GM12878 (cell line): ENCODE measurements around the gene ACADS. TPM values are rescaled to one million over a fixed set of nuclear protein-coding genes. Genes with fewer than 3 reads are reported as not detected.
A peak's percentile ranks its signal among the peaks of the same experiment; 100 is the strongest.

Source experiments
- ATAC-seq: fragments of 200-7000 bp; cut with Tn5 transposase; 3 replicates; pipeline ENCODE4 v1.9.1; 2020; ENCODE audit warnings: mild to moderate bottlenecking, moderate library complexity
- BruUV-seq: library from RNA; stranded (reverse); fragments of 400-500 nt; replicated peaks from 2 replicates; lab custom pipeline; 2021; lab: Mats Ljungman, UMichigan
- CTCF ChIA-PET: fragments of 300-600 bp; sonication (Branson Sonifier 250); formaldehyde crosslinking; extraction: SDS; loops from one replicate; lab custom pipeline; 2021; ENCODE audit warnings: inconsistent platforms; lab: Yijun Ruan, JAX
- POLR2A ChIA-PET: fragments of 350-600 bp; formaldehyde crosslinking; extraction: SDS; loops from one replicate; lab custom pipeline; 2021; ENCODE audit warnings: inconsistent platforms; lab: Charles Lee
- RAD21 ChIA-PET: fragments of 300-600 bp; sonication (Branson Sonifier 250); formaldehyde crosslinking; loops from one replicate; lab custom pipeline; 2023; ENCODE audit warnings: antibody characterized with exemption; ENCODE audit not compliant: unreplicated experiment; lab: Charles Lee
- SMC1A ChIA-PET: fragments of 300-600 bp; sonication (Branson Sonifier 250); formaldehyde crosslinking; loops from one replicate; lab custom pipeline; 2023; ENCODE audit not compliant: unreplicated experiment, uncharacterized antibody; lab: Charles Lee
- DNase-seq: peaks from one replicate; pipeline ENCODE4 v3.0.0-alpha.2; 2011; ENCODE audit warnings: low read depth, low spot score
- FAIRE-seq: peaks from 3 replicates; lab custom pipeline; 2011; peaks lifted over from hg19 to GRCh38; lab: Jason Lieb, UNC
- H2AFZ ChIP-seq: 2 replicates; pipeline ENCODE4 v1.6.0; 2011; ENCODE audit warnings: low read depth, low read length, control low read depth; ENCODE audit not compliant: control insufficient read depth
- H3K27ac ChIP-seq: 2 replicates; pipeline ENCODE4 v1.5.1; 2011; ENCODE audit warnings: control low read depth; ENCODE audit not compliant: control insufficient read depth, insufficient read depth
- H3K27me3 ChIP-seq, 2 experiments: replicated peaks in 1 of 2; 2 replicates each; pipeline versions ENCODE4 v1.6.0 to v1.6.1; 2011; ENCODE audit warnings: low read length in 1 of 2; ENCODE audit not compliant: control insufficient read depth in 2 of 2, insufficient read depth in 2 of 2
- H3K36me3 ChIP-seq, 2 experiments: 2 replicates each; pipeline ENCODE4 v1.5.1; 2011; ENCODE audit warnings: low read length in 1 of 2; ENCODE audit not compliant: control insufficient read depth in 2 of 2, insufficient read depth in 2 of 2
- H3K4me1 ChIP-seq: 2 replicates; pipeline ENCODE4 v1.6.1; 2011; ENCODE audit warnings: mild to moderate bottlenecking, low read length, moderate library complexity, mixed read lengths; ENCODE audit not compliant: control insufficient read depth, insufficient read depth
- H3K4me2 ChIP-seq: 2 replicates; pipeline ENCODE4 v1.6.0; 2011; ENCODE audit warnings: control low read depth; ENCODE audit not compliant: control insufficient read depth, insufficient read depth
- H3K4me3 ChIP-seq: fragments of 200-600 bp; sonication (generic); 2 replicates; pipeline ENCODE4 v1.5.1; 2016
- H3K79me2 ChIP-seq: 2 replicates; pipeline ENCODE4 v1.6.0; 2011; ENCODE audit warnings: low read length; ENCODE audit not compliant: control insufficient read depth, insufficient read depth
- H3K9ac ChIP-seq: 2 replicates; pipeline ENCODE4 v1.8.0; 2011; ENCODE audit warnings: low read length, control low read depth, mixed read lengths; ENCODE audit not compliant: control insufficient read depth, insufficient read depth
- H3K9me3 ChIP-seq: replicated peaks from 3 replicates; pipeline ENCODE4 v1.5.1; 2011; ENCODE audit warnings: mild to moderate bottlenecking, low read length; ENCODE audit not compliant: control insufficient read depth, insufficient read depth
- H4K20me1 ChIP-seq: 2 replicates; pipeline ENCODE4 v1.6.0; 2011; ENCODE audit not compliant: control insufficient read depth, insufficient read depth
- EED ChIP-seq: sonication (generic); IDR thresholded peaks from 2 replicates; pipeline ENCODE4 v1.6.1; 2016; ENCODE audit warnings: antibody characterized with exemption, low read depth
- FOXK2 ChIP-seq: fragments of 450-650 bp; IDR thresholded peaks from 2 replicates; pipeline ENCODE4 v1.6.1; 2017; ENCODE audit warnings: mild to moderate bottlenecking, moderate library complexity
- FOXM1 ChIP-seq: IDR thresholded peaks from 2 replicates; pipeline ENCODE4 v1.6.1; 2012; ENCODE audit warnings: low read depth, mild to moderate bottlenecking, inconsistent platforms, low read length, moderate library complexity
- GABPA ChIP-seq: IDR thresholded peaks from 2 replicates; pipeline ENCODE4 v1.6.1; 2014; ENCODE audit warnings: antibody characterized with exemption, low read depth, mild to moderate bottlenecking, inconsistent platforms
- IKZF1 ChIP-seq: fragments of 450-650 bp; conservative IDR thresholded peaks from 2 replicates; pipeline ENCODE4 v1.6.1; 2017; ENCODE audit warnings: antibody characterized with exemption, mild to moderate bottlenecking
- JUNB ChIP-seq: IDR thresholded peaks from 2 replicates; pipeline ENCODE4 v1.6.1; 2016; ENCODE audit warnings: antibody characterized with exemption, mild to moderate bottlenecking
- MEF2A ChIP-seq: IDR thresholded peaks from 2 replicates; pipeline ENCODE4 v1.6.1; 2011; ENCODE audit warnings: low read depth, mild to moderate bottlenecking, low read length, moderate library complexity; ENCODE audit not compliant: insufficient read depth
- MEF2B ChIP-seq: fragments of 450-650 bp; IDR thresholded peaks from 2 replicates; pipeline ENCODE4 v1.6.1; 2018; ENCODE audit warnings: mild to moderate bottlenecking, moderate library complexity; ENCODE audit not compliant: partially characterized antibody, poor library complexity, severe bottlenecking
- NFIC ChIP-seq: IDR thresholded peaks from 2 replicates; pipeline ENCODE4 v1.6.1; 2012; ENCODE audit warnings: low read depth, mild to moderate bottlenecking, inconsistent platforms, low read length, moderate library complexity
- NFXL1 ChIP-seq: fragments of 450-650 bp; IDR thresholded peaks from 2 replicates; pipeline ENCODE4 v1.6.1; 2017; ENCODE audit warnings: antibody characterized with exemption, mild to moderate bottlenecking, borderline replicate concordance
- NR2C1 ChIP-seq: fragments of 450-650 bp; IDR thresholded peaks from 2 replicates; pipeline ENCODE4 v1.6.1; 2017; ENCODE audit warnings: antibody characterized with exemption, mild to moderate bottlenecking, moderate library complexity
- NR2C2 ChIP-seq: IDR thresholded peaks from 2 replicates; pipeline ENCODE4 v1.6.1; 2011; ENCODE audit warnings: borderline replicate concordance, low read depth; ENCODE audit not compliant: control insufficient read depth, insufficient read length
- RELA ChIP-seq: fragments of 450-650 bp; IDR thresholded peaks from 2 replicates; pipeline ENCODE4 v1.8.0; 2014; ENCODE audit warnings: borderline replicate concordance; ENCODE audit not compliant: partially characterized antibody
- RUNX3 ChIP-seq: IDR thresholded peaks from 2 replicates; pipeline ENCODE4 v1.6.1; 2012; ENCODE audit warnings: low read length, inconsistent platforms
- YY1 ChIP-seq: IDR thresholded peaks from 2 replicates; pipeline ENCODE4 v1.6.1; 2011; ENCODE audit warnings: low read depth, mild to moderate bottlenecking, low read length
- in situ Hi-C: fragments of 300-500 bp; cut with MboI; formaldehyde crosslinking; loops from 9 replicates; pipeline ENCODE4 v1.14.3; 2018; ENCODE audit warnings: mixed read lengths
- intact Hi-C: fragments of 100-400 bp; cut with micrococcal nuclease; formaldehyde crosslinking; loops from one replicate; pipeline ENCODE4 v1.14.2; 2022; ENCODE audit not compliant: unreplicated experiment
- polyA plus RNA-seq, 11 experiments: library from polyadenylated mRNA; depleted of rRNA in 4 of 11; unstranded in 6 of 11; stranded (reverse) in 5 of 11; fragments of >200 nt; fragmentation: Nextera tagmentation in 4 of 11; fragmentation: Illumina TruSeq in 1 of 11; extraction: Ambion mirVana in 4 of 11; extraction: Trizol in 1 of 11; gene quantifications; 1 replicate in 1 of 11; 2 replicates in 10 of 11; pipeline versions ENCODE4 v1.2.1 to v1.2.3, GENCODE V29; 2011 to 2016; ENCODE audit warnings: inconsistent platforms in 2 of 11, missing spikeins in 2 of 11, low read depth in 1 of 11
- total RNA-seq, 4 experiments: library from RNA; depleted of rRNA in 3 of 4; stranded (reverse); fragments of >200 nt in 3 of 4; fragmentation: Illumina TruSeq in 1 of 4; extraction: Trizol in 1 of 4; gene quantifications; 2 replicates each; pipeline versions ENCODE4 v1.2.1 to v1.2.3, GENCODE V29; 2013 to 2021

The ACADS gene
- total and polyA plus RNA-seq, 10 of the 15 experiments (the other 5 are each of a cell fraction or from before 2014, with no cell fraction given): 0.05 to 18.1 (median 10.2) TPM

DNA sequence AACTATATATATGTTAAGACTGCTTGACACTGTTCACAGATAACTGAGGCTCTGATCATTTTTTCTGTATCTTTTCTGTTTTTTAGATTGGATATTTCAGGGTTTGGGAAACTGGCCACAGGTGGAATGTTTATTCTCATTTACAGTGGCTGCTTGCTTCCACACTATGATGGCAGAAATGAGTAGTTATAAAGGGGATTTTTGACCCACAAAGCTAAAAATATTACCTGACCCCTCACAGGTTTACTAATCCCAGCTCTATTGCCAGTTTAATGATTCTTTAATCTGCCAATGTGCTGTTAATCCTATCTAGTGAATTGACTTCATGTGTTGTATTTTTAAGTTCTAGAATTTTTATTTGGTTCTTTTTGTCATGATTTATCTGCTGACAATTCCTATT, 29.6 kb downstream of the ACADS start:
- ATAC-seq (peak; percentile 59), DNase-seq (peak; percentile 16), FAIRE-seq (no peak)
- Histone ChIP-seq H3K4me3 (no peak overlapping the region), H3K36me3 (peaks cover 0 to 4% of the 10 kb centered on the region in 2 experiments; a peak in 3 of 4 replicates), H3K79me2 (no peaks in the 10 kb centered on the region), H3K27ac (no peak overlapping the region; the same call in 1 of the 2 replicates), H3K9me3 (peaks cover 5% of the 10 kb centered on the region), H3K27me3 (no peaks in the 10 kb centered on the region), H3K4me2 (no peak overlapping the region; the same call in 1 of the 2 replicates), H3K4me1 (no peaks in the 10 kb centered on the region), H3K9ac (no peak overlapping the region), H4K20me1 (no peaks in the 10 kb centered on the region), H2AFZ (no peak overlapping the region)
- intact Hi-C loops: no loop called here
- ChIA-PET CTCF (interaction anchor here (1.2 to 2.7 kb wide), 2 partner anchors 216 kb away, joined by 3 to 10 read pairs; no protein-coding TSS in a partner anchor), POLR2A (interaction anchor here (0.5 kb wide), 1 partner anchor 670 kb away, joined by 6 read pairs; no protein-coding TSS in a partner anchor), SMC1A (no interaction called here), RAD21 (no interaction called here)
- no peak for TF ChIP-seq YY1
- no peak for TF ChIP-seq FOXK2
- TF ChIP-seq FOXM1: 0 out of 2 replicates have a peak, but pooled peaks have one; percentile 20
- peak; percentile 70 for TF ChIP-seq RUNX3
- TF ChIP-seq IKZF1: no peak
- TF ChIP-seq EED: no peak
- TF ChIP-seq MEF2A: peak; percentile 69; the same call in 1 of the 2 replicates
- TF ChIP-seq NFXL1: no peak
- peak; percentile 76 for TF ChIP-seq JUNB
- TF ChIP-seq NR2C2: no peak
- TF ChIP-seq NFIC: peak; percentile 59; the same call in 1 of the 2 replicates
- no peak for TF ChIP-seq GABPA
- no peak for TF ChIP-seq MEF2B
- TF ChIP-seq NR2C1: no peak
- TF ChIP-seq RELA: no peak
- in situ Hi-C loops: no loop called here
- BruUV-seq: no TSS peak
